ENCODE measurements around the gene CUBN.
A peak's percentile ranks its signal among the peaks of the same experiment; 100 is the strongest.

The CUBN gene

DNA sequence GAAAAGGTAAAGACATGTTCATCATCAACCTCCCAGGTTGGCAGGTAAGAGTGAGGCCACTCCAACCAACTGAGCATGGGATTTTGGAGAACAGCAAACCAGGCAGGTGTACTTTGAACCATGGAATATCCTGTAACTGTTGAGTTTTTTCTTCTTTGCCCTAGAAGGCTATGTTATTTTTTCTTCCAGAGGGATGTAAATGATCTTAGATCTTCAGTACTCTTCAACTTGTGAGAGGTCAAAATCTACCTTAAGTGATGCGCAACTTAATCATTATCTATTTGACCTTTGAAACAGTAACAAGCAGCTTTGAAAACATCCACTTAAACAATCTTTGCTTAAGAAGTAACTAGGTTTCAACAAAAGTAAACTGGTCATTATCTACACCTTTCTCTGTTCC is at the start of gene CUBN:
Gene CUBN, minus strand, starts transcription at position 71 of the 400 bp plus-strand sequence. Its CDS starts 46 bp downstream, at position 25.
- DNase-seq: no peak

DNA sequence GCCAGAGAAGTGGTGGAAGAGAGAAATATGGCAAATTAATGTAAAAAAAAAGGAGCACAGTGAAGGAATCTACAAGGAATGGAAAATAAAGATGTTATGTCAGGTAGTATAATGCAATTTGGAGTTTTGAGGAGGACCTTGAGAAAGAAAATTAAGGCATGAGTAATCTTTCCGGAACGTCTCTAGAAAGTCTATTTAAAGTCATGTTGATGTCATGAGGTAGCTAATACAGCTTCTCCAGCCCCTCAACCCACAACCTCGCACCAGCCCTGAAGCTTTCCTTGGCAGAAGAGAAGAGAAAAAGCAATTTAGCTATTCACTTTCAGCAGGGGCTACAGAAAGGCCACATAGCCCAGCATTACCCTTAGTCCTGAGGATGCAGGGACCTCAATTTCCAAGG is 49.4 kb upstream of the CUBN start:
- no peak for DNase-seq

DNA sequence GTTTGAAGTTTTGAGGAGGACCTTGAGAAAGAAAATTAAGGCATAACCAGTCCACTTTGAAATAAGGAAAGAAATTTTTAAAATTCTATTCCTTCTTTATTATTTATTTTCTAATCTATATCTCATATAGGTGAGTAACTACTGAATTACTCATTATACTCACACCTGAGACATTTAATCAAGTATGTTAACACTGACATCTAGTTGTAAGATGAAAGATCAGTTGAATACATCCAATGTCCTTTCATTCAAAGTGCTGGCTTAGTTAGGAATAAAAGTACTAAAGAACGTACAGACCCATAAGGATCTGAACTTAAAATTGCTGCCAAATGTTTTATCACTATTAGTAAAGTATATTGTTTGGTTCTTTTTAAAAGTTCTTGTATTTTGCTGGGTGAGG is 48.4 kb upstream of the CUBN start:
- no peak for DNase-seq

DNA sequence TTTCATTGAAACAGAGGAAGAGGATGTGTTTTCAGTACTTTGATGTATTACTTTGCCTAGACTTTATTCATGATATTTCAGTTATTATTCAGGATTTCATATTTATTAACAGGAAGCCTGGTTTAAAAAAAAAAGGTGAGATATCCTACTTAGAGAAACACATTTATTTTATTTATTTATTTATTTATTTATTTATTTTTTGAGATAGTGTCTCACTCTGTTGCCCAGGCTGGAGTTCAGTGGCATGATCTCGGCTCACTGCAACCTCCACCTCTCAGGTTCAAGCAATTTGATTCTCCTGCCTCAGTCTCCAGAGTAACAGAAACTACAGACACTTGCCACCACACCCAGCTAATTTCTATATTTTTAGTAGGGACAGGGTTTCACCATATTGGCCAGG is 47.4 kb upstream of the CUBN start:
- DNase-seq: no peak

DNA sequence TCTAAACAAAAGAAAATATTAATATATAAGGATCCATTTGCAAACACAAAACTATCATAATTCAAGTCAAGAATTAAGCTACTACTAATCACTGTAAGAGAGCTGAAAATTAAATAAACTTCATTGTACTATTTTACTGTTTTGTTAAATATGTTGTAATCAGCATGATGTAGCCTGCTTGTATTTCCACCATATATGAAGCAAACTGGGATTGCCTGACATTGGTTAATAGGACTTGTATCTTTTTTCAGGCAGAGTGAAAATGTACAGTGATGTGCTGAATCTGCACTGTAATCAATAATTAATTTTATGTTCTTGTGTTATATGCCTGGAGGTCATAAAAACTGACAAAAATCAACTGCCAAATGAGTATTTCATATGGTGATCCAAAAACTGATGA is 46.5 kb upstream of the CUBN start:
- no peak for DNase-seq

DNA sequence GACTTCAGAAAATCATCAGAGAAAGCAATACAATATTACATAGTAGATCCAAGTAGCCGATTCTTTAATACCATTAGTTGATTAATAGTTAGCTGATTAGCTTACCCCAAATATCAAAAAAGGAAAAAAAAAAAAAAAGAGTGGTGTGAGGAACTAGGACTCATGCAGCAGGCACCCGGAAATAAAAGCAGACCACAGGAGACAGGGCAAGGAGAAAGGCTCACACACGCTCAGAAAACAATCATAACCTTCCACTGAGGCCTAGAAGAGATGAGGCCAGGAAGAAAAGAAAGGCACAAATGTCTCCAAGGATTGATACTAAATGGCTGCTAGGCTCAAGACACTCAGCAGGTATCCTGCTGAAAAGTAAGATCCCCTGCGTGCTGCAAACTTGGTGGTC is 45.9 kb upstream of the CUBN start:
- DNase-seq: no peak

DNA sequence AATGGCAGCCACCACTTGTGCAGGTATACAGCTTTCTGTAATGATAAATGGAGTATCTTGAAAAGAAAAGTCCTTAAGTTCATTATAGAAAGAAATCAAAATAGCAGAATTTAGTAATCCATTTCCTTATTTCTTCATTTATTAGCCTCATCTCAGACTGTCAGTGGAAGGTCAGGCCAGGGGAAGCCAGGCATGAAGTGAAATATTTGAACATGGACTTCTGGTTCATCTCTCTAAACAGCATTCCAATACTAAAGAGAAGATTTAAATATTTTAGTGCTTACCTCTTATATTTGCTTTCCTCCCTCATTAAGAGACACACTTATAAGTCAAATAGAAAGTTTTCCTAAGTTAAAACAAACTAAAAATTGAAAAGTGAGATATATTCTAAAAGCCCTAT is 45.0 kb upstream of the CUBN start:
- DNase-seq: no peak

DNA sequence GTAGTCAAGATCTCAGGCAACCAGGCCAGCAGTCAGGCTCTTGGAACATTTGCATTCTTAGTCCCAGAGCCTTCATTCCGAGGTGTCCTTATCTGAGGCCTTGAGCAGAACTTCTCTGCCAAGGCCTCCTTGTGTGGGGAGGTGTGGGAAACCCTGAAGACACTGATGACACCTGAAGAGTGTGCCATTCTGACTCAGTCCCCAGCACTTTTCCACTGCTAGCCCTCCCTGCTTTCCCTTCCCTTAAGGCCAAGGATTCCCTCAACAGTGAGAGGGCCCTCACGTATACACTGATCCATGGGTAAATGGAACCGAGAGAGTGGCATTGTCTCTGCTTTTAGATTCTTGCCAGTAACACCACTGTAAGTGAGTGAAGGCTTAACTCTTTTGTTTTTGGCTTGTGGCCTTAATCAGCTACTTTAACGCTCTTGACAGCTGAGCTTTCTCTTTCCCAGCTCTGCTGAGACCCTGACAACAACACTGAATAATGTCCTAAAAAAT is 41.6 kb upstream of the CUBN start:
- no peak for DNase-seq

DNA sequence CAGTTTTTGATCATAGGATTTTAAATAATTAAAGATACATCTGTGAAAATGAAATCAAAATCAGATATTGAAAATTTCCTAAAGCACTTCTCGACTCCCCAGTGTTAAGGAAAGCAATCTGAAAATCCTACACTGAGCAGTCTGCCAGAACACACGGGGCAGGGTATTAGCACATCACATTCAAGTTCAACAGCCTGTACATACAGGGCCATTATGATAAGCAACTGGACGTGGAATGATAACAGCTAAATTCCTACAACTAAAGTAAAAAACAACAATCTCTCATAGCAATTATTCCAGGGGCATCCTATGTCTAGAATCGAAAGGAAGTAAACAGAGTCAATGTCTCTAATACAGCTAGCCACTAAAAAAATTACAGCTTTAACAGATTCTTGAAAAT is 40.2 kb upstream of the CUBN start:
- DNase-seq: no peak

DNA sequence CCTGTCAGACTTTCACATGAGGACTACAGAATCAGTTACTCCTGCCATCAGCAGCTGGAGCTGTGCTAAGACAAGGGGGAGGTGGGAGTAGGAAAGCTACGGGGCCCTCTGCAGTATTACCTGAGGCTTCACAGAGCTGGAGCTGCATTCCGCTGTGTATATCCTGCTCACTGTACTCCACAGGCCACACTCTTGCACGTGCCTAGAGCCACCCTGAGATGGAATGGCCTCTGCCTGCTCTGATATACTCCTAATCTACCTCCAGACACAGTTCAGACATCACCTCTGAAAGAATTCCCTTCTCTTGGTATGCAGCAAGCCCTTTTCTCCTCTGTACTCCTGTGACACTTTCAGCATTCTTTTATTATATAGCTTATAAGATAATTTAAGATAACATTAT is 37.1 kb upstream of the CUBN start:
- DNase-seq: no peak

DNA sequence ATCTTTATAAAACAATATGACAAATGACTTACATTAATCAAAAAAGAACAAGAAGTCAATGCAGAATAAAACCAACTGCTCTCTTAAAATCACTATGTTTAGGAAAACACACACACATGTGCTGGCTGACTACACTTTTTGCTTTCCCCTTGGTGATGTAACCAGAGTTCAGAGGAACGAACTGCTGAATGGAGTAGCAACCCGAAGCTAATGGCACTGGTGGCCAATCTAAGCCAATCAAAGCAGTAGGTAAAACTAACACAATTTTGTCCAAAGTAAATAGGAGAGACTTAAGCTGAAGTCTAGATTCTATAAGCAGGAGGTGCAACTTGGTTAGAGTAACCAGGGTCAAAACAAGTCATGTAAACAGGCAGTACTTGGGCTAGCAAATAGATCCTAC is 33.2 kb upstream of the CUBN start:
- DNase-seq: no peak

DNA sequence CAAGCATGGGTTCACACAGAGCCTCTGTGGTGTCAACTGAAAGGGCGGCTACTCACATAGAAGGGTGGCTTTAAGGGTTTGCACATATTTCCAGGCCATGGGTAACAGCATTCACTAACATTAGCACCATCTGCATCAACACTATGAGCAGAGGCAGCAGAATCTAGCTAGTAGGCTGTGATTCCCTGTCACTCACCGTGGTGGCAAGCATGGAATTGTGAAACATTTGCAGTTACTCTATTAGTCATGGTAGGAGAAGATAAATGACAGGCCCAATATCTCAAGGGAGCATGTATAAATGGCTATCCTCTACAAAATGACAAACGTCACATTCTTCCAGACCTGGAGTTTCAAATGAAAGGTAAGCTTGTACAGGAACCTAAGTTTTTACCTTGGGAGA is 32.2 kb upstream of the CUBN start:
- DNase-seq: no peak

DNA sequence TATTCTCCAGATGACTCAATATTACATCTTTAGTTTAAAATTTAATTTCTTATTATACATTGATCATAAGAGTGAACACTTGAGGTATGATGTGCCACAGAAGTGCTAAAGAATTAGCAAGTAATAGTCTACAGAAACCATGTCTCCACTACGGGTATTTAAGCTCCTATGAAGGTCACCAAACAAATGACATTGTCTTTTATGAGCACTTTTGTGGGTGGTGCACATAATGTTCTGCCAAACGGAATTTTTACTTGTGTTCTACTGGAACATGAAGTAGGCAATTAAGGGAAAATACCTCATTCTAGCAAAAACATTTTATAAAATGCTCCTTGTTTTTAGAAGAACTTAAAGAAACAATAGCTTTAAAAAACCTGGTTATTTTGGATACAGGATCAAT is 27.4 kb upstream of the CUBN start:
- DNase-seq: no peak

DNA sequence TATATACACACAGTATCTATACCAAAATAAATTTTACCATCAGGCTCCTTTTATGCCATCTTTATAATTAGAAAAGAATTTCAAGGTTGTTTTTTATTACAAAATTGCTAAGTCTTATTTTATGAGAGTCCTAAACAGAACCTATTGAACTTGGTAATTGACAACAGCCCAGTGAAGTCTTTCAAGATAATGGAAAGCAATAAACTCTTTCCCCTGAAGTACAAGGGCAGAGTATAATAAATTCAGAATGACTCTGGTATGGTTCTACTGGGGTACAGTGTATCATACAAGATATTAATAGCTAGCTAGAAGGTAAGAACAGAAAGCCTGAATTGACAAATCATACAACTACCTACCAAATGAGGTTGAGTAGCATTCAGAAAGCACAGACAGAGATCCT is 26.2 kb upstream of the CUBN start:
- no peak for DNase-seq

DNA sequence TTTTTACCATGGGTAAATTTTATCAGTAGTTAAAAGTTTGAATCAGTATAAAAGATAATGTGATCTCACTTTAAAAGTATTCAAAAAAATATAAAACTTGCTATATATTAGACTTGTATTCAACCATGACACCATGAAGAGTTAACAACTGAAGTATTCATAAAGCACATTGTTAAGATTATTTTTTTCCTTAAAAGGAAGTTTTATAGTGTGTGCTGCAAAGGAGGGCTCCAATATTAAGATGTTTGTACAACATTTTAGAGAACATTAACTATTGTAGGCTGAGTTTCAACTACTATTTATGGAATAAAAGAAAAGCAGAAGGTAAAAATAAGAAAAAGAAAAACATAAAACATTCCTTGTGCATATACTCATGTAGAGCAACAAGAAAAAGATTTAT is 24.5 kb upstream of the CUBN start:
- no peak for DNase-seq

DNA sequence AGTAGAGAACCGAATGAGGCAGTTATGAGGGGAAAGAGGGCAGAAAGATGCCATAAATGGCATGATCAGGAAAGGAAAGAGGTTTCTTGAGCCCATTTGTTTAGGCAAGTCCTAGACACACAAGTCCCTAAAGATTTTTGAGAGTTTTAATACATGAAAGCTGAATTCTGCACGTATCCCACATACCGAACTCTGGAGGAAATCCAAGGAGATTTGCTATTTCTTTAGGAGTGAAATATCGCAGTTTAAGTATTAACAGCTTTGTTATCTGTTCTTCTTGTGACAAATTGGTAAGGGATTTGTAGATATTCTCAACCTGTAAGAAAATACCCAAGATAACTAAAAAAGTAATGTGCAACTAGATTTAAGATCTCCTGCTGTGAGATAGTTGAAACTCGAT is 23.7 kb upstream of the CUBN start:
- no peak for DNase-seq

DNA sequence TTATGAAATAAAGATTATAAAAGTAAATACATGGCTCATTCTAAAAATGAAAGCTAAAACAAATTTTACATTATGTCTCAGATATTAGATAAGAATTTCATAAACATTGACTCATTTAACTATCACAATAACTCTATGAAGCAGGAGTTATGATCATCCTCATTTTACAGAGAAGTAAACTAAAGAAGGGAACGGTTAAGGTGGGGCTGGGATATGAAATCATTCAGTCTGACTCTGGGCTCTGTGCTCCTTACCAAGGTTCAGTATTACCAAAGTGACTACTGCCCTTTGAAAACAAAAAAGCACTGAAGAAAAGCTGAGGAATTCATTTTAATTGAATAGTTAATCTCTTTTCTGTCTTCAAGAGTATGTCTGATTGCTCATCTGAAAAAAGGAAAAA is 22.1 kb upstream of the CUBN start:
- DNase-seq: no peak

DNA sequence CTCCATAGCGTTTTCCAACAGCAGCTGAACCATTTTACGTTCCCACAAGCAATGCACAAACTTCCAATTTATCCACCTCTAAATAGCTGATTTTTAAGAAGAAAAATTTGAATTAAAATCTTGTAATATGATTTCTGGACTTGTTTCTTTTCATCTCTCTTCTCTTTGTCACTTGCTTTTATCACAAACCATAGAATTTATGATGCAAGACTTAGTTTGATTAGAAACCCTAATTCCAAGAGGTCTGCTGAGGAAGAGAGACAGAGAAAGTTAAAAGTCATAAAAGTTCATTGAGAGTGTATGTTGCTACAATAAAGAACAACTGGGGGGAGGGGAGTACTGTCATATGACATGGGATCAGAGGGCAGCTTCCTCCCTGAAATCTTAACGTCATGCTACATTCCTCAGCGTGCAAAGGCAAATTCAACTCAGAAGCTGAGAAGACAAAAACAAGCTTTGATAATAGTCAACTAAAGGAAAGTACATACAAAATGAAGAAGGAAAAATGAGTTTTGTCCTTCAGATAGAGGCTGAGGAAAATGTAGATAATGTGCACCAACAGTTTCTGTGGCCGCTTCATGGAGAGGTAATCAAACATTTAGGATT is 18.4 kb upstream of the CUBN start:
- DNase-seq: no peak

DNA sequence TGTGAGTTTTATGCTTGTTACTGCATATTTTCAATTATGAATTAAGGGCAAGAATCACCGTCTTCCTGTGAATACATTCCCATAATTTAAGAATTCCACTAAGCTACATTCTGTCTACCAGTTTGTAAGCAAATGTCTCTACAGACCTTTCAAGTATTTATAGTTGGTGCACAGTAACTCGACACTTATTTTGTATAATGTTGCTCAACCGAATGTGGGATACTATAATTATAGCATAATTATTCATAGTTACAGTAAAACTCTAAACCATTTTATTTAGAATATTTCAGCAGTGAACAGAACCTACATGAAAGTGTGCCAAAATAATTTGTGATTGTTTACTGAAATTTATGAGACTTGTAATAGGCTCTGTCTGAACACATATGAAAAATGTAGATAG is 17.3 kb upstream of the CUBN start:
- DNase-seq: no peak

DNA sequence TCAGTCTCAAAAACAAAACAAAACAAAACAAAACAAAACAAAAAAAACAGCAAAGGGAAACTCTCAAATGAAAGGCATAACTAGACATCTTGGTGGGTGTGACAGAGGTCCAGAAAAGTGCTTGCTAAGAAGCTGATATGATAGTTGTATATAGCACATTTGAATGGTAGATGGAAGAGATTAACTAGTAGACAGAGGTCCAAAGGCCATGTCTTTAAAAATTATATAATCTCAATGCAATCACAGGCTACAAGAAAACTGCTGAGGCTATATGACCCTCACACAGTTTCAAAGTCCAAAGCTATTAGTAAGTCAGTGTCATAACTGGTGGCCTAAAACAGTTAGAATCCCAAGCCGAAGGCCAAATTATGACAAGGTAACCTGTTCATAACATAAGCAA is 15.6 kb upstream of the CUBN start:
- no peak for DNase-seq

DNA sequence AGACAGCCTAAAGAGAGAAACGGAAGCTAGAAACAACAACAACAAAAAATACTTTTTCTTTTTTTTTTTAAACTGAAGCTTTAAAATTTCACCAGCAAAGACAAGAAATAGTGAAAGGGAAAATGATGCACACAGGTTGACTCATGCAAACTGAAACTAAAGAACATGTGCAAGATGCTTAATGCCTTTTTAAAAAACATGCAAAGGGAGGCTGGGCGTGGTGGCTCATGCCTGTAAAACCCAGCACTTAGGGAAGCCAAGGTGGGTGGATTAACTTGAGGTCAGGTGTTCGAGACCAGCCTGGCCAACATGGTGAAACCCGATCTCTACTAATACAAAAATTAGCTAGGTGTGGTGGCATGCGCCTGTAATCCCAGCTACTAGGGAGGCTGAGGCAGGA is 15.1 kb upstream of the CUBN start:
- DNase-seq: peak; percentile 76

DNA sequence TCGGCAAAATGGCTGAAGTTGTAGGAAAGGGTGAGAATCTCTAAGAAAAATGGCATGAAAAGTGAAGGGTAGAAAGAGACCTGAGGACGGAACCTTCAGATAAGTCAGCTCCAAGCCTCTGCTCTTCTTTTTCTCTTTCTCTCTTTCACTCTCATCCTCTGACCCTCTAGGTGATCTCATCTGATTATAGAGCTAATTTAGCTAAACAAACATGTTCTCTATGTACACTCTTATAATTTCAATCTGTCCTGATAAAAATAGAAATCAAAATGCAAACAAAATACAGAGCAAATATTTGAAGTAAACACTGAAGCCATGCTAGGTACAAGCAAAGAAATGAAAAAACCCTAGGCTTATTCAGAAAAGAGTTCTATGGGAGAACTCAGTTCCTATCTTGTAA is 14.4 kb upstream of the CUBN start:
- no peak for DNase-seq

DNA sequence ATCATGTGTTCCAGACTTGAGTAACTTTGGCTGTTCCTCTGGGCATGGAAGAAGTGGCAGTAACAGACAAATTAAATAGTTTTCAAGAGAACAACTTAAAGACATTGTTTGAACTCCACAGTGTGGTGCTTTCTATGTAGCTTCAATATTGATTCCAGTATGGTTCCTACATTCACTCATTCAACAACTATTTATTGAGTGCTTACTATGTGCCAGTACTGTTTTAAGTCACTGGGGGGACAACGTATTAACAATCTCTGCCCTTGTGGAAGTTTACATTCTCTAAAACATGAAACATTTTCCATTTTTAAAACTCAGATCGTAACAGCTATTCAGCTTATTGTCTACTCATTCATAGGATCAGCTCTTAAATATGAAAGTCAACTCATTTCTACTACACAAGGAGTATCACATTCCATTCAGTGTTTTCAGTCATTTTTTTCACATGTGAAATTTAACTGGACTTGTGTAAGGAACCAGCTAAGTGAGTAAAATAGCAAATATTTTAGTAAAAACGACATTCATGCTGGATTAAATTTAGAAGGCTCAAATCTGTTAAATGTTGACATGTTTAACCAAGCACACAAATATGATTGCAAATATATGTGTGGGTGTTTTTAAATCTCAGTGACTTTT is 13.6 kb upstream of the CUBN start:
- DNase-seq: no peak

DNA sequence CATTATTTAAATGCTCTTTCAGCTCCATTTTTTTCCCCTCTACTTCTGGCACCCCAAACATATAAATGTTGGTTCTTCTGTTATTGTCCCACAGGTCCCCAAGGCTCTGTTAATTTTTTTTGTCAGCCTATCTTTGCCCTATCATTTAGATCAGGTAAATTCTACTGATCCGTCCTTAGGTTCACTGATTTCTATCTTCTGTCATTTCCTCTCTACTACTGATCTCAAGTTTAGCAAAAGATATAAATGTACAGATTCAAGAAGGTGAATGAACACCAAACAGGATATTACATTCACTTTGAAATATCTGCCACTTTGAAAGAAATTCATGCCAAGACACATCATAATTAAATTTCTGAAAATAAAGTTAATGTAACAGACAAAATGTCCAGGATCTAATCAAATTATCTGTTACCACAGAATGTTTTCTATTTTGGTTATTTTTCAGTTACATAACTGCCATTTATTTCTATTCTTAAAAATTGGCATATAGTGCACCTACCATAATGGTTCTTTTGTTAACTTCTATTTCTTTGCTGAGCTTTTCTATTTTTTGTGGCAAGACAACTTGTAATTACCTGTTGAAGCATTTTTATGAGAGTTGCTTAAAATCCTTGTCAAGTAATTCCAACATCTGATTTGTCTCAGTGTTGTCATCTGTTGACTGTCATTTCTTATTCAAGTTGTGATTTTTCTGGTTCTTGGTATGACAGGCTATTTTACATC is 12.1 kb upstream of the CUBN start:
- DNase-seq: no peak

DNA sequence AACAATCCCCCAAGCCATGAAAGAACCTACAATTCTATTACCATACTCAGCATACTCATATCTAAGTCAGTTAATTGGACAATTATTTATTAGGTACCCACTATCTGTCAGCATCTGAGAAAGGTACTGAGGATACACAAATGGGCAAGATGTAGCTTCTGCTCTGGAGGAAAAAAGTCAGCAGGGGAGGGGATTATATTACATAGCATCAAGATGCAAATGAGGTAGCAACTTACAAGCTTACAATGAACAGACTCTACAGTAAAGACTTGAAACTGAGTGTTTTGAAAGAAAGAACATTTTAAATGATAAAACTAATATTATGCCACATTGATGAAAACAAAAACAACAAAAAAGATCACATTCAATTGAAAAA is 10.8 kb upstream of the CUBN start:
- DNase-seq: no peak

All from stimulated activated CD4-positive, alpha-beta T cell treated with anti-CD3 and anti-CD28 coated beads, Interleukin-1b, Interleukin-23, amount 100 ng/mL, for 48 hours (primary cell).